OCI-LY7 (cell line): ENCODE measurements around the gene TGM1. TPM values are rescaled to one million over a fixed set of nuclear protein-coding genes. Genes with fewer than 3 reads are reported as not detected.

Experiments
- BruUV-seq: library from RNA; stranded (reverse); fragments of 400-500 nt; replicated peaks from 2 replicates; lab custom pipeline; 2021; lab: Mats Ljungman, UMichigan
- CTCF ChIA-PET: fragments of 300-600 bp; sonication (Branson Sonifier 250); formaldehyde crosslinking; loops from one replicate; lab custom pipeline; 2022; ENCODE audit warnings: antibody characterized with exemption; ENCODE audit not compliant: unreplicated experiment; lab: Charles Lee
- POLR2A ChIA-PET: fragments of 300-600 bp; sonication (Branson Sonifier 250); formaldehyde crosslinking; loops from one replicate; lab custom pipeline; 2022; ENCODE audit warnings: antibody characterized with exemption; lab: Charles Lee
- DNase-seq: peaks from one replicate; pipeline ENCODE4 v3.0.0-alpha.2; 2015; ENCODE audit warnings: low spot score
- H2AFZ ChIP-seq: fragments of 200-600 bp; sonication (generic), shearing (Covaris generic); 2 replicates; pipeline ENCODE4 v1.6.1; 2014; ENCODE audit warnings: mild to moderate bottlenecking, antibody characterized with exemption, low read length, moderate library complexity
- H3K27ac ChIP-seq: fragments of 200-600 bp; sonication (generic); 2 replicates; pipeline ENCODE4 v1.5.1; 2014; ENCODE audit warnings: mixed run types, low read depth, mild to moderate bottlenecking, moderate library complexity, low read length, inconsistent platforms; ENCODE audit not compliant: poor library complexity, severe bottlenecking
- H3K36me3 ChIP-seq: fragments of 200-600 bp; sonication (generic); 2 replicates; pipeline ENCODE4 v1.6.1; 2014; ENCODE audit warnings: mild to moderate bottlenecking, antibody characterized with exemption, low read length, moderate library complexity, mixed read lengths; ENCODE audit not compliant: insufficient read depth
- H3K4me1 ChIP-seq: fragments of 200-600 bp; sonication (generic); 2 replicates; pipeline ENCODE4 v1.5.1; 2014; ENCODE audit warnings: mild to moderate bottlenecking, low read length; ENCODE audit not compliant: insufficient read depth, poor library complexity, severe bottlenecking
- H3K4me2 ChIP-seq: fragments of 200-600 bp; sonication (generic); 2 replicates; pipeline ENCODE4 v1.6.1; 2014; ENCODE audit warnings: mild to moderate bottlenecking, low read length
- H3K4me3 ChIP-seq: fragments of 200-600 bp; sonication (generic); 2 replicates; pipeline ENCODE4 v1.5.1; 2014; ENCODE audit warnings: mild to moderate bottlenecking, low read depth, low read length; ENCODE audit not compliant: poor library complexity, severe bottlenecking
- H3K79me2 ChIP-seq: fragments of 200-600 bp; sonication (generic); 2 replicates; pipeline ENCODE4 v1.6.1; 2016; ENCODE audit warnings: low read depth, mild to moderate bottlenecking, low read length, moderate library complexity, mixed read lengths; ENCODE audit not compliant: insufficient read depth
- H3K9me2 ChIP-seq: fragments of 200-600 bp; sonication (generic); 2 replicates; pipeline ENCODE4 v1.6.1; 2016; ENCODE audit warnings: mild to moderate bottlenecking, low read length, mixed read lengths; ENCODE audit not compliant: insufficient read depth
- H3K9me3 ChIP-seq: fragments of 200-600 bp; sonication (generic); 2 replicates; pipeline ENCODE4 v1.6.1; 2014; ENCODE audit warnings: mild to moderate bottlenecking, mixed run types, low read length, mixed read lengths
- H4K20me1 ChIP-seq: fragments of 200-600 bp; sonication (generic); 2 replicates; pipeline ENCODE4 v1.6.1; 2014; ENCODE audit warnings: mild to moderate bottlenecking, antibody characterized with exemption, low read length, moderate library complexity, mixed read lengths; ENCODE audit not compliant: insufficient read depth
- EZH2phosphoT487 ChIP-seq: fragments of 200-600 bp; sonication (generic); IDR thresholded peaks from 2 replicates; pipeline ENCODE4 v1.6.1; 2018; ENCODE audit warnings: low read depth, borderline replicate concordance, mild to moderate bottlenecking, mixed run types, antibody characterized with exemption, low read length, moderate library complexity, mixed read lengths
- intact Hi-C: fragments of 100-400 bp; cut with micrococcal nuclease; formaldehyde crosslinking; loops from one replicate; pipeline ENCODE4 v1.10.0; 2022; ENCODE audit not compliant: unreplicated experiment
- total RNA-seq, 2 experiments: library from RNA; depleted of rRNA in 1 of 2; stranded (reverse); fragments of >200 nt in 1 of 2; shearing (Covaris generic) in 1 of 2; gene quantifications; 2 replicates each; pipeline ENCODE4 v1.2.3, GENCODE V29; 2014 to 2022
- TF ChIP-seq, protein P1 (sequence below): fragments of 200-600 bp; sonication (generic); conservative IDR thresholded peaks from 2 replicates; pipeline ENCODE4 v1.5.1; 2014; ENCODE audit warnings: mild to moderate bottlenecking, antibody characterized with exemption, low read length, moderate library complexity, mixed read lengths

Gene TGM1
- total RNA-seq, 2 experiments from 2014 or later: 5.2 to 5.4 TPM

DNA sequence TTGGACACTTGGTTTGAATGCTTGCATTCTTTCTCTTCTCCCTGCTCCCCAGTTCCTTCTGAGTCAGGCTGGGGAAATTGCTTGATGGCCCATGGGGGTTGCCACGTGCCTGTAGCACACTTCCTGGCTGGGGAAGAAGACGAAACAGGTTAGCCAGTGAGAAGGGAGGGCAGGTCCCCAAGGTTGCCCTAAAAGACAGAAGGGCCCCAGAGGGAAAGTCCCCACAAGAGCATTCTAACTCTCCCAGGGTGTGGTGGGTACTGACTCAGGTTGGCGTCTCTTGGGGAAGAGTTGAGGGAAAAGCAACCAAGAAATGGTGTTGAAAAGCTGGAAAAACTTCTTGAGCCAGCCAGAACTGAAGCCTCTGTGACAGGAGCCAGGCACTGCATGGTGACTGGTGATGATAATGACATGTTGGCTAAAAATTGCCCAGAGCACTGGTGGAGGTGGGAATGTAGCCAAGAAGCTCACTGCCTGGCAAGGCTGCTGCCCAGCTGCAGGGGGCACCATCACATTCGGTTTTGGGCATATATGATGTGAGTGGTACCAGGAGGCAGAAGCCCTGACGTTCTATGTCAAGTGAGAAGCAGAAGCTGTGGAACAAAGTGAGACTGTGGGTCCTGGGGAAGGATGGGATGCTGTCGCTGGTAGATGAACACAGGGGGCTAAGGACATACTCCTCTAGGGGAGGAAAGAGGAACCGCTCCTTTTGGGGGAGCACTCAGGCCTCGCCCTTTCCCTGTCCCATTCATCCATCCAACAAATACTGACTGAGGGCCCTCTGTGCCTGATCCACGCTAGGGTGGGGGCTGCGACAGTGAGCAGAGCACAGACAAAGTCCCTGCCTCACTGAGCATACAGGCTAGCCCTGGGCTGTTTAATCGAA lies 16.6 kb upstream of the TGM1 start:
- Histone ChIP-seq H3K4me3 (no peak overlapping the region), H3K9me3 (no peaks in the 10 kb centered on the region), H3K36me3 (no peaks in the 10 kb centered on the region), H3K9me2 (no peaks in the 10 kb centered on the region), H3K27ac (no peak overlapping the region), H3K79me2 (no peaks in the 10 kb centered on the region), H4K20me1 (no peaks in the 10 kb centered on the region), H3K4me1 (peaks cover 14% of the 10 kb centered on the region), H3K4me2 (no peak overlapping the region), H2AFZ (no peak overlapping the region)
- BruUV-seq: no TSS peak
- ChIA-PET CTCF (interaction anchor here (1.0 kb wide), 1 partner anchor 13 kb away, joined by 5 read pairs; no protein-coding TSS in a partner anchor), POLR2A (interaction anchor here (0.9 kb wide), 1 partner anchor 37 kb away, joined by 3 read pairs; the partner anchor contains the start of gene TINF2)
- TF ChIP-seq EZH2phosphoT487: no peak
- TF ChIP-seq, protein P1, sequence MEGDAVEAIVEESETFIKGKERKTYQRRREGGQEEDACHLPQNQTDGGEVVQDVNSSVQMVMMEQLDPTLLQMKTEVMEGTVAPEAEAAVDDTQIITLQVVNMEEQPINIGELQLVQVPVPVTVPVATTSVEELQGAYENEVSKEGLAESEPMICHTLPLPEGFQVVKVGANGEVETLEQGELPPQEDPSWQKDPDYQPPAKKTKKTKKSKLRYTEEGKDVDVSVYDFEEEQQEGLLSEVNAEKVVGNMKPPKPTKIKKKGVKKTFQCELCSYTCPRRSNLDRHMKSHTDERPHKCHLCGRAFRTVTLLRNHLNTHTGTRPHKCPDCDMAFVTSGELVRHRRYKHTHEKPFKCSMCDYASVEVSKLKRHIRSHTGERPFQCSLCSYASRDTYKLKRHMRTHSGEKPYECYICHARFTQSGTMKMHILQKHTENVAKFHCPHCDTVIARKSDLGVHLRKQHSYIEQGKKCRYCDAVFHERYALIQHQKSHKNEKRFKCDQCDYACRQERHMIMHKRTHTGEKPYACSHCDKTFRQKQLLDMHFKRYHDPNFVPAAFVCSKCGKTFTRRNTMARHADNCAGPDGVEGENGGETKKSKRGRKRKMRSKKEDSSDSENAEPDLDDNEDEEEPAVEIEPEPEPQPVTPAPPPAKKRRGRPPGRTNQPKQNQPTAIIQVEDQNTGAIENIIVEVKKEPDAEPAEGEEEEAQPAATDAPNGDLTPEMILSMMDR: peak; percentile 63
- intact Hi-C loops: no loop called here
- peak; percentile 19 for DNase-seq

DNA sequence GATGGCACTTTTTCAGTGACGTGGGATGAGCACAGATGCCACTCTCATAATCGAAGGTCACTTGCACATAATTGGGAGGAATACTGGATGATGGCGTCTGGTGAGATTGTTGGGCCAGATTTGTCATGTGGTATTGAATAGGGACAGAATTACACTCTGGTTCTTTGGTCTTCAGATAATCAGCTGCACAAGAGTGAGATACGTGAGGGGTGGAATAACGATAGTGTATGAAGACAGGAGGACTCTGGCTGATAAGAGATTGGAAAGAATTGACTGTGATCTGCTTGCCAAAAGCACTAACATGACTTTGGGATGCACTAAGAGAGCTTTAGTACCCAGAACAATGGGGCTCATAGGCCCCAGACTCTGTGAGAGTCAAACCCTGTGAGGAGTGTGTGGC lies 15.4 kb upstream of the TGM1 start:
- peaks cover 26% of the 10 kb centered on the region for H3K4me1 ChIP-seq
- CTCF ChIA-PET: no interaction called here
- H3K27ac ChIP-seq: no peak overlapping the region

More for the DNA sequence above, 15.4 kb upstream of the TGM1 start:
- H2AFZ ChIP-seq: no peak overlapping the region
- no peaks in the 10 kb centered on the region for H3K36me3 ChIP-seq
- TF ChIP-seq EZH2phosphoT487: no peak
- TF ChIP-seq, protein P1: no peak
- no peaks in the 10 kb centered on the region for H3K9me3 ChIP-seq
- H3K4me2 ChIP-seq: no peak overlapping the region
- no peak overlapping the region for H3K4me3 ChIP-seq
- H4K20me1 ChIP-seq: no peaks in the 10 kb centered on the region
- H3K79me2 ChIP-seq: no peaks in the 10 kb centered on the region
- BruUV-seq: no TSS peak
- intact Hi-C loops: no loop called here
- POLR2A ChIA-PET: no interaction called here
- DNase-seq: no peak
- no peaks in the 10 kb centered on the region for H3K9me2 ChIP-seq
